Keratinocyte (primary cell): Measurements from ENCODE around the gene IFFO2. TPM values are rescaled to one million over a fixed set of nuclear protein-coding genes. Genes with fewer than 3 reads are reported as not detected.

Source experiments
- DNase-seq: peaks from one replicate; pipeline ENCODE4 v3.0.0-alpha.2; 2011; ENCODE audit warnings: low read depth, missing footprints, low spot score
- FAIRE-seq: peaks from 2 replicates; lab custom pipeline; 2011; peaks lifted over from hg19 to GRCh38; lab: Jason Lieb, UNC
- H2AFZ ChIP-seq: 2 replicates; pipeline ENCODE4 v1.6.0; 2012; ENCODE audit warnings: low read length, control low read depth, inconsistent platforms; ENCODE audit not compliant: control insufficient read depth
- H3K27ac ChIP-seq: 2 replicates; pipeline ENCODE4 v1.5.1; 2011; ENCODE audit warnings: low read length; ENCODE audit not compliant: control insufficient read depth, insufficient read depth
- H3K27me3 ChIP-seq: 3 replicates; pipeline ENCODE4 v1.6.0; 2011; ENCODE audit warnings: low read length; ENCODE audit not compliant: control insufficient read depth, insufficient read depth; ENCODE audit errors: extremely low read depth
- H3K36me3 ChIP-seq, 2 experiments: 2 replicates in 1 of 2; 3 replicates in 1 of 2; pipeline ENCODE4 v1.5.1; 2011; ENCODE audit warnings: low read length in 2 of 2, mild to moderate bottlenecking in 1 of 2; ENCODE audit not compliant: control insufficient read depth in 2 of 2, insufficient read depth in 2 of 2; ENCODE audit errors: extremely low read depth in 1 of 2
- H3K4me1 ChIP-seq: 3 replicates; pipeline ENCODE4 v1.5.1; 2011; ENCODE audit warnings: low read length; ENCODE audit not compliant: control insufficient read depth, insufficient read depth; ENCODE audit errors: extremely low read depth
- H3K4me2 ChIP-seq: 3 replicates; pipeline ENCODE4 v1.6.0; 2011; ENCODE audit warnings: low read depth, low read length; ENCODE audit not compliant: control insufficient read depth, insufficient read depth; ENCODE audit errors: extremely low read depth
- H3K4me3 ChIP-seq, 3 experiments: fragments of 200-600 bp in 1 of 3; sonication (generic) in 1 of 3; 2 replicates in 2 of 3; 3 replicates in 1 of 3; pipeline ENCODE4 v1.5.1; 2011 to 2016; ENCODE audit warnings: low read length in 3 of 3, mild to moderate bottlenecking in 3 of 3, control low read depth in 2 of 3, inconsistent platforms in 1 of 3, low read depth in 1 of 3, mixed read lengths in 1 of 3, mixed run types in 1 of 3, moderate library complexity in 1 of 3; ENCODE audit not compliant: control insufficient read depth in 2 of 3, insufficient read depth in 2 of 3; ENCODE audit errors: extremely low read depth in 1 of 3
- H3K79me2 ChIP-seq: 2 replicates; pipeline ENCODE4 v1.6.0; 2012; ENCODE audit warnings: low read length; ENCODE audit not compliant: control insufficient read depth, insufficient read depth
- H3K9ac ChIP-seq: 3 replicates; pipeline ENCODE4 v1.6.0; 2011; ENCODE audit warnings: low read length; ENCODE audit not compliant: control insufficient read depth, insufficient read depth; ENCODE audit errors: extremely low read depth
- H3K9me1 ChIP-seq: 3 replicates; pipeline ENCODE4 v1.6.0; 2011; ENCODE audit warnings: low read length; ENCODE audit not compliant: control insufficient read depth, insufficient read depth; ENCODE audit errors: extremely low read depth
- H3K9me3 ChIP-seq: 2 replicates; pipeline ENCODE4 v1.5.1; 2012; ENCODE audit warnings: low read depth, low read length; ENCODE audit not compliant: control insufficient read depth
- H4K20me1 ChIP-seq: 3 replicates; pipeline ENCODE4 v1.6.0; 2011; ENCODE audit warnings: low read length; ENCODE audit not compliant: control insufficient read depth, insufficient read depth; ENCODE audit errors: extremely low read depth
- CTCF ChIP-seq, 3 experiments: IDR thresholded peaks in 1 of 3; conservative IDR thresholded peaks in 1 of 3; optimal IDR thresholded peaks in 1 of 3; 2 replicates in 2 of 3; 3 replicates in 1 of 3; pipeline versions ENCODE3 to v1.5.1; 2011; ENCODE audit warnings: low read length in 3 of 3, mild to moderate bottlenecking in 3 of 3, moderate library complexity in 2 of 3, control low read depth in 1 of 3, inconsistent platforms in 1 of 3; ENCODE audit not compliant: insufficient read depth in 2 of 3; ENCODE audit errors: extremely low read depth in 1 of 3
- EZH2 ChIP-seq: IDR thresholded peaks from one replicate; pipeline ENCODE4 v1.6.1; 2012; ENCODE audit warnings: inconsistent platforms, mild to moderate bottlenecking, low read length, moderate library complexity
- dilution Hi-C: fragments of 300-500 bp; cut with MboI; formaldehyde crosslinking; loops from one replicate; pipeline ENCODE4 v1.7.0; 2020; ENCODE audit warnings: low sequenced_read_pairs; ENCODE audit not compliant: extremely low pct_ligation_motif_present
- polyA plus RNA-seq, 5 experiments: library from polyadenylated mRNA; depleted of rRNA in 3 of 5; stranded (reverse) in 3 of 5; stranded (forward) in 1 of 5; unstranded in 1 of 5; fragments of >200 nt; gene quantifications; 1 replicate in 1 of 5; 2 replicates in 3 of 5; 3 replicates in 1 of 5; pipeline versions ENCODE4 v1.2.1 to v1.2.3, GENCODE V29; 2011 to 2012; ENCODE audit warnings: missing spikeins in 2 of 5, low read depth in 1 of 5, low replicate concordance in 1 of 5

IFFO2 gene
- polyA plus RNA-seq, 1 donor (not counting 4 experiments of a cell fraction or from before 2014, with no cell fraction given), result 57.9 TPM

DNA sequence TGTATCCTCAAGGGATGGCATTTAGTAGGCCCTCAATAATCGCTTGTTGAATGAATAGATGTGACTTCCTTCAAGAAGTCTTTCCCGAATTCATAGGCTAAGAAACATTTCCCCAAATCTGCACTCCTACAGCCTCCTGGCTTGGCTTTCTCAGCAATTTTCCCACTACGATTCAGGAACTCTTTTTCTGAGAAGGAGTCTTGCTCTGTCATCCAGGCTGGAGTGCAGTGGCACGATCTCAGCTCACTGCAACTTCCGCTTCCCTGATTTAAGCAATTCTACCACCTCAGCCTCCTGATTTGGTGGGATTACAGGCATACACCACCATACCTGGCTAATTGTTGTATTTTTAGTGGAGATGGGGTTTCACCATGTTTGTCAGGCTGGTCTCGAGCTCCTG, 37.9 kb upstream of the IFFO2 start:
- H3K9ac ChIP-seq, result no peak overlapping the region
- H4K20me1 ChIP-seq, result no peaks in the 10 kb centered on the region
- no peaks in the 10 kb centered on the region for H3K9me1 ChIP-seq
- no peaks in the 10 kb centered on the region for H3K9me3 ChIP-seq
- FAIRE-seq (no peak), DNase-seq (no peak)
- no peak overlapping the region for H3K4me2 ChIP-seq
- dilution Hi-C loops, result no loop called here
- no peaks in the 10 kb centered on the region for H3K36me3 ChIP-seq
- H3K4me3 ChIP-seq, result no peak overlapping the region
- no peak overlapping the region for H3K27ac ChIP-seq
- no peaks in the 10 kb centered on the region for H3K27me3 ChIP-seq
- peaks cover 21% of the 10 kb centered on the region for H3K4me1 ChIP-seq
- TF ChIP-seq EZH2 (no peak), CTCF (optimal IDR thresholded peaks at IDR 0.05 in 1 of 3, IDR thresholded peaks at IDR 0.05 in 1 of 3, conservative IDR thresholded peaks at IDR 0.05 in 1 of 3; ENCODE audit: extremely low read depth in 1 of 3, insufficient read depth in 2 of 3, low read length in 3 of 3) (no peak)
- no peaks in the 10 kb centered on the region for H3K79me2 ChIP-seq
- H2AFZ ChIP-seq, result no peak overlapping the region

DNA sequence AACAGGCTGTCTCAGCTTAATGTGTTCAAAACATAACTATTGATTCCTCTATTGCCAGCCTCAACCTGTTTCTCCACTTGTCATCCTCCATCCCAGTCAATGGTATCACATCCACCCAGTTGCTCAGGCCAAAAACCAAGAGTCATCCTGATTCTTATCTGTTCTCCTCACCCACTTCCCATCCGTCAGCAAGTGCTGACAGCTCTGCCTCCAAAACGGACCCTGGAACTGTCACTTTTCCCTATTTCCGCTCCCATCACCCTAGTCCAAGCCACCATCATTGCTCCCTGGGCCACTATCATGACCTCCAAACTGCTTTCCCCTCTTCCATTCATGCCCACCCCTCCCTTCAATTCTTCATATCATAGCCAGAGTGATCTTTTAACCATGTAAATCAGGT, 36.2 kb upstream of the IFFO2 start:
- H3K27me3 ChIP-seq, result no peaks in the 10 kb centered on the region
- no peaks in the 10 kb centered on the region for H4K20me1 ChIP-seq
- no peak overlapping the region for H3K4me3 ChIP-seq
- no peak overlapping the region for H3K9ac ChIP-seq
- FAIRE-seq, result peak; percentile 41
- no peaks in the 10 kb centered on the region for H3K36me3 ChIP-seq
- no peaks in the 10 kb centered on the region for H3K9me1 ChIP-seq
- H3K4me2 ChIP-seq, result no peak overlapping the region
- no peaks in the 10 kb centered on the region for H3K79me2 ChIP-seq
- DNase-seq, result no peak
- H3K4me1 ChIP-seq, result peaks cover 6% of the 10 kb centered on the region
- dilution Hi-C loops, result no loop called here
- no peaks in the 10 kb centered on the region for H3K9me3 ChIP-seq
- H3K27ac ChIP-seq, result no peak overlapping the region
- TF ChIP-seq CTCF (optimal IDR thresholded peaks at IDR 0.05 in 1 of 3, IDR thresholded peaks at IDR 0.05 in 1 of 3, conservative IDR thresholded peaks at IDR 0.05 in 1 of 3; ENCODE audit: extremely low read depth in 1 of 3, insufficient read depth in 2 of 3, low read length in 3 of 3) (no peak), EZH2 (no peak)
- H2AFZ ChIP-seq, result no peak overlapping the region
